Rectal smooth muscle tissue (tissue), 1 donor: ENCODE results near the gene HYAL2.
A peak's percentile ranks its signal among the peaks of the same experiment; 100 is the strongest.

Experiments used
- H3K27ac ChIP-seq: one replicate; pipeline ENCODE4 v1.7.0; 2013; ENCODE audit warnings: low read depth, low read length, inconsistent platforms
- H3K27me3 ChIP-seq: one replicate; pipeline ENCODE4 v1.7.0; 2013; ENCODE audit warnings: low read length; ENCODE audit not compliant: control insufficient read depth, insufficient read depth
- H3K36me3 ChIP-seq: one replicate; pipeline ENCODE4 v1.7.0; 2013; ENCODE audit warnings: low read length; ENCODE audit not compliant: control insufficient read depth, insufficient read depth
- H3K4me1 ChIP-seq: one replicate; pipeline ENCODE4 v1.7.0; 2013; ENCODE audit warnings: low read length; ENCODE audit not compliant: control insufficient read depth, insufficient read depth
- H3K4me3 ChIP-seq: one replicate; pipeline ENCODE4 v1.7.0; 2013; ENCODE audit warnings: low read length
- H3K9ac ChIP-seq: one replicate; pipeline ENCODE4 v1.7.0; 2013; ENCODE audit warnings: low read length

HYAL2 gene

DNA sequence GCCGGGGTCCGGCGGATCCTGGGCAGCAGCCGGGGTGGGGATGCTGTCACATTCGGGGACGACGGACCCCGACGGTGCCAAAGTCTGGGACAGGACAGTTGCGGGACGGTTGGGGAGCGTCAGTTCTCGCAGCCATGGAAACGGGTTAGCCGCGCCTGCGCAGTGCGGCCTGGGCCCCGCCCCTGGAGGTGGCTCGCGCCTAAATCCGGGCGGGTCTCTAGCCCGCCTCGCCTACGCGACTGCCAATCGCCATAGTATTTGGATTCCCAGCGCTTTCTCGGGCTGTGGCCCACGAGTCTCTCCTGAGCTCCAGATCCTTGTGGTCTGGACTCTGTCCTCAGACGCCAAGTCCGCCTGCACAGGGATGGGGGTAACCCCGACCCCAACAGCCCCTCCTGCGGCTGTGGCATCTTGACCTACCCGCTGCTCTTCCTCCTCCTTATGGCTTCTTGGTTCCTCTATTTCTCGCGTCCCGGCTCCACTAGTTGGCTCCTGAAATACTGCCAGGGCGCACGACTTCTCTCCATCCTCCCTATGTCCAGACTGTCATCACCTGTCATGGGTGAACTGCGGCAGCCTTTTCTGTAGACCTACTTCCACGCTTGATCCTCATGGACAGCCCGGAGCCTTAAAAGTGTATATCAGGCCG, 23.2 kb upstream of the HYAL2 start, which contains the start of gene ZMYND10:
ZMYND10 (minus strand) TSS at position 147 of the 649 bp plus-strand sequence. CDS start 153 bp downstream, outside the sequence.
- Histone ChIP-seq H3K9ac (no peak within 1 kb of the TSS), H3K36me3 (peaks cover 11% of the 10 kb centered on the region), H3K27ac (no peak within 1 kb of the TSS), H3K27me3 (no peaks in the 10 kb centered on the region), H3K4me1 (peaks cover 8% of the 10 kb centered on the region), H3K4me3 (peak within 1 kb of the TSS; percentile 62)

DNA sequence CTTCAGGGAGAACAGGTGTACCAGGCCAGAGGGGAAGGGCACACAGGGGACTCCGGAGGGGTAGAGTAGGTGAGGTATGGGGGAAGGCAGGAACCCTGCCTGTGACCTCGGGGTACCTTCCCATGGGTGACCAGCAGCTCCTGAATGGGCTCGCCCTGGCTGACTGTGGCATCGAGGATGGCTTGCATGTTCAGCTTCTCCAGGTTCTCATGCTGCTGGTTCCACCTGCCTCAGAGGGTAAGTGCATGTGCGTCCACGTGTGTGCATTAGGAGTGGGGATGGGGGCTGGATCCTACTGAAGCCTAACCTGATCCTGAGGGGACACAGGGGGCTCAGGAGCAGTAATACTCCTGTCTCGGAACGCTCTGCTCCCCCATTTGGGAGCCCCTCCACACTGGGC, 22.5 kb upstream of the HYAL2 start:
- Histone ChIP-seq H3K27ac (no peak overlapping the region), H3K4me3 (peak overlapping the region; percentile 62), H3K9ac (no peak overlapping the region), H3K4me1 (peaks cover 9% of the 10 kb centered on the region), H3K36me3 (peaks cover 11% of the 10 kb centered on the region), H3K27me3 (no peaks in the 10 kb centered on the region)

DNA sequence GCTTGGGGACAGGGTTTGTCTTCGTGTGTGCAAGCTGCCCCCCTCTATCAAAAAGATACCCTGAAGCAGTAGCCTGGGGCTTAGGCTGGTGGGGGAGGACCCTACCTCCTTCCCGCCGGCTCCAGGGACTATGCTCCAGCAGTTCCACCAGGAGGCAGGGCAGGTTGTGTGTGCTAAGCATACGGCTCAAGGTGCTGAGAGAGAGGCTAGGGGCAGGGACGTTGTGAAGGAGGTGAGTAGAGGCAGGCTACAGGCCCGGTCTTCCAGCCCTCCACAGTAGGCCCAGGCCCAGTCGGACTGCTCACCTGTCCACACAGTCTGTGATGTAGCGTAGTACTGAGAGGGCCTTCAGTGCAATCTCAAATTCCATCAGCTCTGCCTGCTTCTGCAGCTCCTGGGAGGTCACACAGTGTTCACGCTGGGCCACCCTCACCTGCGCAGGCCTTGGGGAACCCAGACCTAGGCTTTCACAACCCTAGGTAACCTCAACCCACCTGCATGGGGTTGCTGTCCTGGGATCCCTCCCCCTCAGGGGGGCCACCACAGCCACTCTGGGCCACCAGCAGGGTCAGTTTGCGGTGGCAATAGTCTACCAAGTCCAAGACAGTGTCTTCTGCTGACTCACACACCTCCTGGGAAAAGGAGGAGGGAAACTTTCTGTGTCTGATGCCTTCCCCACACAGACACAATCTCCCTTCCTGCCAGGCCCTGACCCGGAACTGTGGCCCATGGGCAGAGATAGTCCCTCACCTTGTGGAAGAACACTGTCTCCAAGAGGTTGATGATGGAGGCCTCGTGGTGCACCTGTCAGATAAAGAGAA, 20.5 kb upstream of the HYAL2 start:
- no peak overlapping the region for H3K4me3 ChIP-seq
- no peak overlapping the region for H3K27ac ChIP-seq
- peaks cover 4% of the 10 kb centered on the region for H3K4me1 ChIP-seq
- no peaks in the 10 kb centered on the region for H3K27me3 ChIP-seq
- H3K9ac ChIP-seq = no peak overlapping the region
- peaks cover 2% of the 10 kb centered on the region for H3K36me3 ChIP-seq

DNA sequence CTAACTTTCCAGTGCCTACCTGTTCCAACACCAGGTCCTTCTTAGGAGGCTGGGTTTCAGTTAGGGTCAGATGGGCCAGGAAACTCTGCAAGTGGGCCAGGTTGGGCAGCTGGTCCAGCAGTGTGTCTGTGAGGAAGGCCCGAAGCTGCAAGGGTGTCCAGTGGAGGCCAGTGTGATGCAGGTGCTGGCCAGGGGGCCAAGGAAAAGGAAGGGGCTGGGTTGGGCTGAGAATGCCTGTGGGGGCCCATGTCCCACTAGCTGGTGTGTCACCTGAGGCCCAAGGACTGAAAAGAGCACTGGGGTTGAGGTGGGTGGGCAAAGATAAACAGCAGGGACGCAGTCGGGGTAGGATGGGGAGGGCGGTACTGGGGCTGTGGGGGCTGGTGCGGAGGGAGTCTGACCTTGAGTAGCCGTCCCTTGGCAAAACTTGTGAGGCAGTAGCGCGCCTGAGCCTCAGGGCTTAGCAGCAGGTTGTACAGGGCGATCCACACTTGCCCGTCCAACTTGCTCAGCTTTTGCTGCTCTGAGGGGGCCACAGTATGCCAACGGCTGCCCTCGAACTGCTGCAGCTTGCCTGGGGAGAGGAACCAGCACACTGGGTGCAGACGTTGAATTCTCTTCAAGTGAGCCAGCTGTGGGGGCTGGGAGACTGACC, 19.6 kb upstream of the HYAL2 start:
- Histone ChIP-seq H3K27ac (no peak overlapping the region), H3K4me1 (peaks cover 4% of the 10 kb centered on the region), H3K27me3 (no peaks in the 10 kb centered on the region), H3K4me3 (no peak overlapping the region), H3K36me3 (no peaks in the 10 kb centered on the region), H3K9ac (no peak overlapping the region)

GRCh38 chr3:50341537-50341936, 19.0 kb upstream of the HYAL2 start:
- Histone ChIP-seq H3K4me3 (peak overlapping the region; percentile 76), H3K9ac (no peak overlapping the region), H3K27me3 (no peaks in the 10 kb centered on the region), H3K27ac (no peak overlapping the region), H3K4me1 (peaks cover 4% of the 10 kb centered on the region), H3K36me3 (no peaks in the 10 kb centered on the region)

GRCh38 chr3:50340448-50341329, 18.1 kb upstream of the HYAL2 start, which contains the start of gene RASSF1:
Gene RASSF1 (minus strand): TSS chr3:50340836. CDS start chr3:50340805, 31 bp downstream.
- H3K36me3 ChIP-seq = no peaks in the 10 kb centered on the region
- H3K27ac ChIP-seq = peak within 1 kb of the TSS; percentile 67
- H3K9ac ChIP-seq = peak within 1 kb of the TSS; percentile 69
- peak within 1 kb of the TSS; percentile 76 for H3K4me3 ChIP-seq
- peaks cover 7% of the 10 kb centered on the region for H3K4me1 ChIP-seq
- no peaks in the 10 kb centered on the region for H3K27me3 ChIP-seq

GRCh38 chr3:50340147-50340447, 17.6 kb upstream of the HYAL2 start:
- Histone ChIP-seq H3K4me1 (peaks cover 7% of the 10 kb centered on the region), H3K36me3 (no peaks in the 10 kb centered on the region), H3K9ac (peak overlapping the region; percentile 69), H3K27me3 (no peaks in the 10 kb centered on the region), H3K4me3 (peak overlapping the region; percentile 76), H3K27ac (peak overlapping the region; percentile 67)

DNA sequence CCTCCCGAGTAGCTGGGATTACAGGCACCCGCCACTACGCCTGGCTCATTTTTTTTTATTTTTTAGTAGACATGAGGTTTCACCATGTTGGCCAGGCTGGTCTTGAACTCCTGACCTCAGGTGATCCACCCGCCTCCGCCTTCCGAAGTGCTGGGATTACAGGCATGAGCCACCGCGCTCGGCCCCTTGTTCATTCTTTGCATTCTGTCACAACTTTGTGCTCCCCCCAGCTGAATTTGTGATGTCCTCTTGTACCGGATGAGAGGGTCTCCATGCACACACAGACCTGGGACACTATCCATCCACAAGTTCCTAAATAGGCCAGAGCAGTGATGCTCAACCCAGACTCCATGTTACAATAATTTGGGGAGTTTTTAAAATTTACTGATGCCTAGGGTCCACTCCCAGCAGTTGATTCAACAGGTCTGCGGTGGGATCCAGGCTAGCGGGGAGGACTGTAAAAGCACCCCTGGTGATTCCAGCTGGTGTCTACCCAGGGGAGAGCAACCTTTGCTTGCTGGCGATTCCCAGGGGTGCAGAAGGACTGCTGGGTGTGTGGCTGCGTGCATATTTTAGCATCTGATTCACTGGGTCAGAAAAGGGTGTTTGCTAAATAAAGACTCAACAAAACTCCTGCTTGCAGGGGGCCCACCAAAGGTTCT, 17.1 kb upstream of the HYAL2 start:
- H3K4me3 ChIP-seq = peak overlapping the region; percentile 76
- H3K9ac ChIP-seq = peak overlapping the region; percentile 69
- peaks cover 7% of the 10 kb centered on the region for H3K4me1 ChIP-seq
- H3K27ac ChIP-seq = peak overlapping the region; percentile 1
- no peaks in the 10 kb centered on the region for H3K27me3 ChIP-seq
- H3K36me3 ChIP-seq = no peaks in the 10 kb centered on the region

DNA sequence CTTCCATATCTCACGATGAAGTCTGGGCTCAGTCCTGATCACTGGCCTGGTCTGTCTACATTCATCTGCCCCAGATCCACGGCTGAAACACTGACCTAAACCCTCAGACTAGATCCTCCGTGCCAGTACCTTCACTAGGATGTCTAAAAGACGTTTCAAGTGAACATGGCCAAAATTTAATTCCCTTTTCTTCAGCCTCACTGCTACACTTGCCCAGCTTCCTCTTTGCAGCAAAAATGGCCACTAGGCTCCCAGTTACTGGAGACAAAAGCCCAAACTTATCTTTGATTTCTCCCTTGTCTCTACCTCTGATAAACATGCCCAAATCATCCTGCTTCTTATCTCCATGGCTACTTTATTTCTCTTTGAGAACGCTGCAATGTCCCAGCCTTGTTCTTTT, 16.4 kb upstream of the HYAL2 start:
- peaks cover 7% of the 10 kb centered on the region for H3K4me1 ChIP-seq
- H3K36me3 ChIP-seq = no peaks in the 10 kb centered on the region
- H3K9ac ChIP-seq = no peak overlapping the region
- H3K27me3 ChIP-seq = no peaks in the 10 kb centered on the region
- peak overlapping the region; percentile 38 for H3K27ac ChIP-seq
- H3K4me3 ChIP-seq = peak overlapping the region; percentile 45

DNA sequence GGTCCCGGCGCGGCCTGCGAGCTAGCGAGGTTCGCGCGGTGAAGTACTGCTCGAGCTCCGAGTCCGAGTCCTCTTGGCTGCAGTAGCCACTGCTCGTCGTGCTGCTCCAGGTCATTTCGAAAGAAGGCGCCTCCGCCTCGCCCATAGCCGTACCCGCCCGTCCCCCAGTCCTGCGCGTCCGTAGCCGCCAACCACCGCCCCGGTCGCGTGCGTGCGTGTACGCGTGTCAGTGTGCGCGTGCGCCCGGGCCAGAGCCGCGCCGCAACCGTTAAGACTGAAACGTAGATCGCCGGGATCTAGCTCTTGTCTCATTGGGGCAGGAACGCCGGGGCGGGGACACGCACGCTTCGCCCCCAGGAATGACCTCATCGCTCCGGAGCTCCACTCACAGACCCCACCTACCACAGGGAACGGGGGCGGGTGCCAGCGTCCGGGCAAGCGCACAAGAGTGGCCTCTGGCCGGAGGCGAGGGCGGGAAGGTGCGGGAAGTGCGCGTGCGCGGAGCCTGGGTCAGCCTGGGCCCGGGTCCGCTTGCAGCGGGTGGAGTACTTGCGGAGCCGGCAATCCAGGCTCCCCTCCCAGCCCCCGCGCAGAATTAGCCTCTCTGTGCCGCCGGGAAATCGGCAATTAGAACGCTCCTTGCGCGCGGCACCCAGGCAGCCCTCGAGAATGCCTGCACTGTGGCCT, 14.8 kb upstream of the HYAL2 start:
- Histone ChIP-seq H3K4me1 (peaks cover 7% of the 10 kb centered on the region), H3K27me3 (no peaks in the 10 kb centered on the region), H3K9ac (peak overlapping the region; percentile 85), H3K4me3 (peak overlapping the region; percentile 87), H3K27ac (peak overlapping the region; percentile 96), H3K36me3 (no peaks in the 10 kb centered on the region)
